HepG2 (cell line): ENCODE results near the gene COL13A1. TPM values are rescaled to one million over a fixed set of nuclear protein-coding genes. Genes with fewer than 3 reads are reported as not detected.

ENCODE experiments used
- ATAC-seq: fragments of 200-7000 bp; cut with Tn5 transposase; 3 replicates; pipeline ENCODE4 v1.9.1; 2020; ENCODE audit warnings: mild to moderate bottlenecking, moderate library complexity
- BruUV-seq: library from RNA; stranded (reverse); fragments of 400-500 nt; replicated peaks from 2 replicates; lab custom pipeline; 2021; lab: Mats Ljungman, UMichigan
- CTCF ChIA-PET: fragments of 300-600 bp; formaldehyde crosslinking; extraction: SDS; loops from one replicate; lab custom pipeline; 2021; ENCODE audit warnings: low total read pairs, inconsistent platforms, low intra/inter-chr PET ratio; lab: Yijun Ruan, JAX
- POLR2A ChIA-PET: fragments of 350-600 bp; sonication (Branson Sonifier 250); formaldehyde crosslinking; loops from one replicate; lab custom pipeline; 2020; ENCODE audit warnings: antibody characterized with exemption, inconsistent platforms; lab: Yijun Ruan, JAX
- DNase-seq: peaks from one replicate; pipeline ENCODE4 v3.0.0-alpha.2; 2015; ENCODE audit warnings: low spot score
- FAIRE-seq: peaks from 3 replicates; lab custom pipeline; 2011; peaks lifted over from hg19 to GRCh38; lab: Jason Lieb, UNC
- H2AFZ ChIP-seq: one replicate; pipeline ENCODE4 v1.6.1; 2011; ENCODE audit warnings: low read length, inconsistent platforms
- H3K27ac ChIP-seq: fragments of 300-600 bp; 3 replicates; pipeline ENCODE4 v1.8.0; 2011; ENCODE audit warnings: mixed run types, mild to moderate bottlenecking, mixed read lengths, low read length, inconsistent platforms; ENCODE audit not compliant: insufficient read depth; ENCODE audit errors: extremely low read length
- H3K27me3 ChIP-seq, 2 experiments: fragments of 200-600 bp in 1 of 2; 2 replicates in 1 of 2; 3 replicates in 1 of 2; pipeline versions ENCODE4 v1.6.0 to v1.8.0; 2011; ENCODE audit warnings: low read length in 2 of 2, mild to moderate bottlenecking in 2 of 2, moderate library complexity in 2 of 2, inconsistent platforms in 1 of 2; ENCODE audit not compliant: insufficient read depth in 2 of 2, control insufficient read depth in 1 of 2
- H3K36me3 ChIP-seq, 2 experiments: fragments of 200-600 bp in 1 of 2; replicated peaks in 1 of 2; 2 replicates in 1 of 2; 3 replicates in 1 of 2; pipeline versions ENCODE4 v1.5.1 to v1.8.0; 2011; ENCODE audit warnings: low read length in 2 of 2, inconsistent platforms in 1 of 2; ENCODE audit not compliant: insufficient read depth in 2 of 2, control insufficient read depth in 1 of 2
- H3K4me1 ChIP-seq: 2 replicates; pipeline ENCODE4 v1.5.1; 2012; ENCODE audit warnings: low read length, inconsistent platforms; ENCODE audit not compliant: insufficient read depth
- H3K4me2 ChIP-seq: 2 replicates; pipeline ENCODE4 v1.6.0; 2011; ENCODE audit warnings: low read depth, low read length, inconsistent platforms
- H3K4me3 ChIP-seq, 3 experiments: fragments of 200-600 bp in 1 of 3; sonication (generic), shearing (Covaris generic) in 1 of 3; replicated peaks in 1 of 3; 2 replicates each; pipeline ENCODE4 v1.5.1; 2011 to 2016; ENCODE audit warnings: low read length in 3 of 3, inconsistent platforms in 2 of 3, low read depth in 2 of 3, mild to moderate bottlenecking in 2 of 3, control low read depth in 1 of 3, mixed read lengths in 1 of 3; ENCODE audit not compliant: insufficient read depth in 1 of 3
- H3K79me2 ChIP-seq: one replicate; pipeline ENCODE4 v1.6.1; 2011; ENCODE audit warnings: low read length, inconsistent platforms; ENCODE audit not compliant: insufficient read depth
- H3K9ac ChIP-seq: 2 replicates; pipeline ENCODE4 v1.6.0; 2011; ENCODE audit warnings: mild to moderate bottlenecking, low read depth, low read length, inconsistent platforms; ENCODE audit not compliant: insufficient read depth
- H3K9me3 ChIP-seq: 2 replicates; pipeline ENCODE4 v1.5.1; 2012; ENCODE audit warnings: mild to moderate bottlenecking, low read length
- H4K20me1 ChIP-seq: 2 replicates; pipeline ENCODE4 v1.6.0; 2011; ENCODE audit warnings: inconsistent platforms, mild to moderate bottlenecking, low read length, moderate library complexity; ENCODE audit not compliant: insufficient read depth
- ASH2L ChIP-seq: fragments of 300-600, 200-600 bp; sonication (generic); IDR thresholded peaks from 2 replicates; pipeline ENCODE4 v1.7.0; 2017; ENCODE audit warnings: low read depth, mild to moderate bottlenecking, moderate library complexity, mixed read lengths, low read length; ENCODE audit not compliant: insufficient read length
- ATF5 ChIP-seq: sonication (generic); formaldehyde crosslinking; IDR thresholded peaks from 2 replicates; pipeline ENCODE4 v1.4.0; 2020; ENCODE audit warnings: mild to moderate bottlenecking, low read depth, missing genetic modification reagents
- CREB1 ChIP-seq, 2 experiments: fragments of 450-650 bp in 1 of 2; IDR thresholded peaks; 2 replicates each; pipeline ENCODE4 v1.6.1; 2016 to 2017; ENCODE audit warnings: control low read depth in 1 of 2, mild to moderate bottlenecking in 1 of 2, missing compliant biosample characterization in 1 of 2, missing genetic modification characterization in 1 of 2
- NCOR1 ChIP-seq: fragments of 200-600 bp; sonication (generic); IDR thresholded peaks from 2 replicates; pipeline ENCODE4 v1.7.0; 2017; ENCODE audit warnings: antibody characterized with exemption, low read length, borderline replicate concordance
- SCMH1 ChIP-seq: sonication (generic); formaldehyde crosslinking; IDR thresholded peaks from 2 replicates; pipeline ENCODE4 v1.9.0; 2021; ENCODE audit warnings: missing genetic modification reagents, mild to moderate bottlenecking, borderline replicate concordance
- ZBTB44 ChIP-seq: sonication (generic); formaldehyde crosslinking; IDR thresholded peaks from 2 replicates; pipeline ENCODE4 v1.4.0; 2020; ENCODE audit warnings: missing genetic modification reagents
- ZFP36L2 ChIP-seq: sonication (generic); formaldehyde crosslinking; IDR thresholded peaks from 2 replicates; pipeline ENCODE4 v1.4.0; 2020; ENCODE audit warnings: missing genetic modification reagents
- ZNF160 ChIP-seq: sonication (generic); formaldehyde crosslinking; IDR thresholded peaks from 2 replicates; pipeline ENCODE4 v1.8.0; 2022; ENCODE audit warnings: mild to moderate bottlenecking, inconsistent platforms, missing genetic modification reagents
- ZNF687 ChIP-seq: sonication (generic); formaldehyde crosslinking; IDR thresholded peaks from 2 replicates; pipeline ENCODE4 v1.5.1; 2020; ENCODE audit warnings: mild to moderate bottlenecking, missing genetic modification reagents, moderate library complexity
- ZNF761 ChIP-seq: sonication (generic); formaldehyde crosslinking; conservative IDR thresholded peaks from 2 replicates; pipeline ENCODE4 v1.4.0; 2020; ENCODE audit warnings: mild to moderate bottlenecking, missing genetic modification reagents
- WGBS: methylation state at CpG from one replicate; pipeline ENCODE4 v1.1.6; 2017; ENCODE audit warnings: low lambda C conversion rate; 5-methylcytosine and 5-hydroxymethylcytosine counted together
- in situ Hi-C: cut with HindIII; loops from 2 replicates; pipeline ENCODE4 v1.10.0; 2017; ENCODE audit warnings: low pct_unique_long_range_greater_than_20kb; ENCODE audit not compliant: extremely low pct_ligation_motif_present
- intact Hi-C: fragments of 100-400 bp; cut with micrococcal nuclease; formaldehyde crosslinking; loops from one replicate; pipeline ENCODE4 v1.10.0; 2022; ENCODE audit not compliant: unreplicated experiment
- polyA plus RNA-seq, 8 experiments: library from polyadenylated mRNA; depleted of rRNA in 3 of 8; stranded (reverse) in 7 of 8; unstranded in 1 of 8; fragments of >200 nt; fragmentation: Illumina TruSeq in 4 of 8; extraction: Trizol in 4 of 8; gene quantifications; 2 replicates each; pipeline versions ENCODE4 v1.2.1 to v1.2.3, GENCODE V29; 2011 to 2016; ENCODE audit warnings: low read depth in 4 of 8, missing spikeins in 1 of 8, mixed read lengths in 1 of 8; ENCODE audit not compliant: insufficient read depth in 1 of 8
- total RNA-seq, 5 experiments: library from RNA; depleted of rRNA; stranded (reverse); fragments of >200 nt; fragmentation: Illumina TruSeq; extraction: Trizol; gene quantifications; 2 replicates each; pipeline ENCODE4 v1.2.3, GENCODE V29; 2016; ENCODE audit warnings: low read depth in 1 of 5
- TF ChIP-seq, protein P1 (sequence below): sonication (generic); formaldehyde crosslinking; IDR thresholded peaks from 2 replicates; pipeline ENCODE4 v1.4.0; 2020; ENCODE audit warnings: missing genetic modification reagents

COL13A1 gene
- total and polyA plus RNA-seq, 2 of the 13 experiments (the other 11 are each of a cell fraction or from before 2014, with no cell fraction given) = 0.07 TPM; not detected in 1

- ATAC-seq = no peak
- in situ Hi-C loops = no loop called here
- no peak for TF ChIP-seq ASH2L
- no peak for TF ChIP-seq ATF5 (CRISPR knock-in tag)
- TF ChIP-seq SCMH1 (CRISPR knock-in tag) = no peak
- TF ChIP-seq ZNF761 = no peak
- no peak for TF ChIP-seq ZFP36L2
- no peak for TF ChIP-seq ZNF687 (CRISPR knock-in tag)
- TF ChIP-seq ZNF160 (CRISPR knock-in tag) = no peak
- TF ChIP-seq, protein P1, sequence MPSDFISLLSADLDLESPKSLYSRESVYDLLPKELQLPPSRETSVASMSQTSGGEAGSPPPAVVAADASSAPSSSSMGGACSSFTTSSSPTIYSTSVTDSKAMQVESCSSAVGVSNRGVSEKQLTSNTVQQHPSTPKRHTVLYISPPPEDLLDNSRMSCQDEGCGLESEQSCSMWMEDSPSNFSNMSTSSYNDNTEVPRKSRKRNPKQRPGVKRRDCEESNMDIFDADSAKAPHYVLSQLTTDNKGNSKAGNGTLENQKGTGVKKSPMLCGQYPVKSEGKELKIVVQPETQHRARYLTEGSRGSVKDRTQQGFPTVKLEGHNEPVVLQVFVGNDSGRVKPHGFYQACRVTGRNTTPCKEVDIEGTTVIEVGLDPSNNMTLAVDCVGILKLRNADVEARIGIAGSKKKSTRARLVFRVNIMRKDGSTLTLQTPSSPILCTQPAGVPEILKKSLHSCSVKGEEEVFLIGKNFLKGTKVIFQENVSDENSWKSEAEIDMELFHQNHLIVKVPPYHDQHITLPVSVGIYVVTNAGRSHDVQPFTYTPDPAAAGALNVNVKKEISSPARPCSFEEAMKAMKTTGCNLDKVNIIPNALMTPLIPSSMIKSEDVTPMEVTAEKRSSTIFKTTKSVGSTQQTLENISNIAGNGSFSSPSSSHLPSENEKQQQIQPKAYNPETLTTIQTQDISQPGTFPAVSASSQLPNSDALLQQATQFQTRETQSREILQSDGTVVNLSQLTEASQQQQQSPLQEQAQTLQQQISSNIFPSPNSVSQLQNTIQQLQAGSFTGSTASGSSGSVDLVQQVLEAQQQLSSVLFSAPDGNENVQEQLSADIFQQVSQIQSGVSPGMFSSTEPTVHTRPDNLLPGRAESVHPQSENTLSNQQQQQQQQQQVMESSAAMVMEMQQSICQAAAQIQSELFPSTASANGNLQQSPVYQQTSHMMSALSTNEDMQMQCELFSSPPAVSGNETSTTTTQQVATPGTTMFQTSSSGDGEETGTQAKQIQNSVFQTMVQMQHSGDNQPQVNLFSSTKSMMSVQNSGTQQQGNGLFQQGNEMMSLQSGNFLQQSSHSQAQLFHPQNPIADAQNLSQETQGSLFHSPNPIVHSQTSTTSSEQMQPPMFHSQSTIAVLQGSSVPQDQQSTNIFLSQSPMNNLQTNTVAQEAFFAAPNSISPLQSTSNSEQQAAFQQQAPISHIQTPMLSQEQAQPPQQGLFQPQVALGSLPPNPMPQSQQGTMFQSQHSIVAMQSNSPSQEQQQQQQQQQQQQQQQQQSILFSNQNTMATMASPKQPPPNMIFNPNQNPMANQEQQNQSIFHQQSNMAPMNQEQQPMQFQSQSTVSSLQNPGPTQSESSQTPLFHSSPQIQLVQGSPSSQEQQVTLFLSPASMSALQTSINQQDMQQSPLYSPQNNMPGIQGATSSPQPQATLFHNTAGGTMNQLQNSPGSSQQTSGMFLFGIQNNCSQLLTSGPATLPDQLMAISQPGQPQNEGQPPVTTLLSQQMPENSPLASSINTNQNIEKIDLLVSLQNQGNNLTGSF (CRISPR knock-in tag) = no peak
- TF ChIP-seq NCOR1 = no peak
- no peak for TF ChIP-seq CREB1 (IDR thresholded peaks at IDR 0.05)
- TF ChIP-seq CREB1 (CRISPR knock-in tag; IDR thresholded peaks at IDR 0.05) = no peak
- no peak for TF ChIP-seq ZBTB44
- TF ChIP-seq, all 625 proteins: peak for 0
- H3K9me3 ChIP-seq = no peaks in the 10 kb centered on the region
- no peak overlapping the region for H3K9ac ChIP-seq
- no peaks in the 10 kb centered on the region for H4K20me1 ChIP-seq
- no TSS peak for BruUV-seq
- ChIA-PET CTCF (no interaction called here), POLR2A (no interaction called here)
- no peaks in the 10 kb centered on the region for H3K36me3 ChIP-seq
- H3K4me1 ChIP-seq = no peaks in the 10 kb centered on the region
- no peak overlapping the region for H3K4me2 ChIP-seq
- H3K4me3 ChIP-seq = no peak overlapping the region
- intact Hi-C loops = no loop called here
- no peak overlapping the region for H2AFZ ChIP-seq
- peaks cover 3 to 21% of the 10 kb centered on the region in 2 experiments; a peak in 3 of 5 replicates for H3K27me3 ChIP-seq
- no peak overlapping the region for H3K27ac ChIP-seq
- H3K79me2 ChIP-seq = no peaks in the 10 kb centered on the region
- WGBS = 19% methylated on average over 5 of the region's 7 CpGs
- DNase-seq (no peak), FAIRE-seq (no peak)
Measured at GRCh38 chr10:69890065-69890847, 88.5 kb downstream of the COL13A1 start.
